Pancreas (tissue), 10 donors: ENCODE measurements around the gene BCL2L15. TPM values are rescaled to one million over a fixed set of nuclear protein-coding genes. Genes with fewer than 3 reads are reported as not detected.

ENCODE experiments used
- ATAC-seq, 4 donors: fragments of 200-7000 bp; cut with Tn5 transposase; one replicate each; pipeline versions ENCODE4 v1.8.0 to v1.9.1; 2020; ENCODE audit warnings: mild to moderate bottlenecking in 4 of 4, moderate library complexity in 4 of 4
- DNase-seq, 6 donors: peaks; one replicate each; pipeline ENCODE4 v3.0.0-alpha.2; 2020
- FAIRE-seq: peaks from 2 replicates; lab custom pipeline; 2012; peaks lifted over from hg19 to GRCh38; lab: Jason Lieb, UNC
- H3K27ac ChIP-seq, 4 donors: fragments of 200-600 bp; sonication (generic); 1 replicate in 3 of 4; 2 replicates in 1 of 4; pipeline versions ENCODE4 v1.5.0 to v1.8.0; 2020
- H3K27me3 ChIP-seq, 4 donors: fragments of 200-600 bp; one replicate each; pipeline ENCODE4 v1.8.0; 2021
- H3K36me3 ChIP-seq, 3 donors: fragments of 200-600 bp; sonication (generic) in 1 of 3; one replicate each; pipeline versions ENCODE4 v1.5.0 to v1.8.0; 2020 to 2021
- H3K4me1 ChIP-seq, 3 donors: fragments of 200-600 bp; one replicate each; pipeline ENCODE4 v1.8.0; 2021
- H3K4me3 ChIP-seq, 4 donors: fragments of 200-600 bp; sonication (generic) in 2 of 4; one replicate each; pipeline versions ENCODE4 v1.5.0 to v1.8.0; 2020 to 2021
- H3K9me3 ChIP-seq, 4 donors: fragments of 200-600 bp; one replicate each; pipeline ENCODE4 v1.8.0; 2021
- CTCF ChIP-seq, 4 donors: fragments of 200-600 bp; sonication (generic) in 3 of 4; IDR thresholded peaks; one replicate each; pipeline versions ENCODE4 v1.5.0 to v1.8.0; 2021; ENCODE audit warnings: antibody characterized with exemption in 4 of 4
- WGBS, 2 donors: extraction: QIAGEN DNeasy Blood & Tissue Kit; methylation state at CpG; one replicate each; pipeline ENCODE4 v1.1.7; 2013; 5-methylcytosine and 5-hydroxymethylcytosine counted together
- intact Hi-C, 3 donors: fragments of 100-400 bp; cut with DNase I; formaldehyde crosslinking; loops; one replicate each; pipeline versions ENCODE4 v1.11.1 to v1.14.2; 2022
- polyA plus RNA-seq, 2 donors: library from polyadenylated mRNA; stranded (reverse); fragments of 200-250 nt; gene quantifications; one replicate each; pipeline ENCODE4 v1.2.3, GENCODE V29; 2013
- total RNA-seq, 6 donors: library from RNA; stranded (reverse); fragmentation: NEBNext Ultra II Directional in 4 of 6; extraction: Animal tissue kit (Norgen Biotek cat#: 25700) in 4 of 6; gene quantifications; one replicate each; pipeline versions ENCODE4 v1.2.1 to v1.2.4, GENCODE V29; 2021 to 2023
- donor health status: healthy with polysubstance abuse.
- donor health status: DM: no; HTN: no; CAD: no; lungs with moderate emphysema.
- donor health status: DM: no; HTN: no; CAD: no.
- donor health status: control.
- donor health status: control.
- donor health status: Bipolar disorder and iron deficiency.
- donor health status: DM: yes; HTN: yes; CAD: no.
- donor health status: DM: no; HTN: no; CAD: no.
- donor health status: DM: no; HTN: no; CAD: no.
- donor health status: DM: yes; HTN: yes; CAD: no.

Gene BCL2L15
- total and polyA plus RNA-seq, 8 donors = 4.9 to 25.8 (median 15.1) TPM

GRCh38 chr1:113922957-113923356 lies 35.6 kb upstream of the BCL2L15 start:
- H3K9me3 ChIP-seq = no peaks in the 10 kb centered on the region
- WGBS, 2 donors = 69 to 93% methylated on average over 4 of the region's 4 CpGs
- no peak for TF ChIP-seq CTCF (IDR thresholded peaks at IDR 0.05)
- no peak for FAIRE-seq
- ATAC-seq = no peak
- H3K27me3 ChIP-seq = no peaks in the 10 kb centered on the region
- peaks cover 3 to 6% (median 4%) of the 10 kb centered on the region in 3 donors for H3K4me1 ChIP-seq
- no peak overlapping the region for H3K4me3 ChIP-seq
- DNase-seq = no peak
- intact Hi-C loops = no loop called here
- no peaks in the 10 kb centered on the region for H3K36me3 ChIP-seq
- no peak overlapping the region for H3K27ac ChIP-seq

GRCh38 chr1:113918243-113918642 lies 30.9 kb upstream of the BCL2L15 start:
- intact Hi-C loops = no loop called here
- Histone ChIP-seq H3K4me1 (no peaks in the 10 kb centered on the region), H3K27ac (no peak overlapping the region), H3K27me3 (no peaks in the 10 kb centered on the region), H3K4me3 (no peak overlapping the region), H3K36me3 (no peaks in the 10 kb centered on the region), H3K9me3 (no peaks in the 10 kb centered on the region)
- DNase-seq (no peak), ATAC-seq (no peak), FAIRE-seq (no peak)
- TF ChIP-seq CTCF (IDR thresholded peaks at IDR 0.05) = no peak

- Histone ChIP-seq H3K4me3 (no peak overlapping the region), H3K27ac (no peak overlapping the region), H3K27me3 (no peaks in the 10 kb centered on the region), H3K9me3 (no peaks in the 10 kb centered on the region), H3K36me3 (no peaks in the 10 kb centered on the region), H3K4me1 (peaks cover 0 to 3% (median 0%) of the 10 kb centered on the region in 3 donors)
- ATAC-seq (no peak), FAIRE-seq (no peak), DNase-seq (no peak)
- TF ChIP-seq CTCF (IDR thresholded peaks at IDR 0.05) = no peak
- WGBS, 2 donors = 86 to 89% methylated on average over 2 of the region's 2 CpGs
- intact Hi-C loops = no loop called here
Observed at GRCh38 chr1:113917400-113918082, 30.2 kb upstream of the BCL2L15 start.

GRCh38 chr1:113916974-113917373 lies 29.6 kb upstream of the BCL2L15 start:
- 93 to 98% methylated on average over 5 of the region's 5 CpGs for WGBS, 2 donors
- Histone ChIP-seq H3K9me3 (no peaks in the 10 kb centered on the region), H3K4me3 (no peak overlapping the region), H3K36me3 (no peaks in the 10 kb centered on the region), H3K27me3 (no peaks in the 10 kb centered on the region), H3K4me1 (peaks cover 0 to 3% (median 0%) of the 10 kb centered on the region in 3 donors), H3K27ac (no peak overlapping the region)
- ATAC-seq = no peak
- DNase-seq = no peak
- no peak for FAIRE-seq
- intact Hi-C loops = no loop called here
- no peak for TF ChIP-seq CTCF (IDR thresholded peaks at IDR 0.05)

GRCh38 chr1:113913887-113914664 lies 26.7 kb upstream of the BCL2L15 start:
- Histone ChIP-seq H3K9me3 (no peaks in the 10 kb centered on the region), H3K36me3 (peaks cover 0 to 4% (median 0%) of the 10 kb centered on the region in 3 donors), H3K4me3 (no peak overlapping the region), H3K27ac (no peak overlapping the region), H3K4me1 (peaks cover 0 to 3% (median 0%) of the 10 kb centered on the region in 3 donors), H3K27me3 (no peaks in the 10 kb centered on the region)
- no peak for ATAC-seq
- 51 to 58% methylated on average over 5 of the region's 5 CpGs for WGBS, 2 donors
- no peak for DNase-seq
- intact Hi-C loops = no loop called here
- no peak for TF ChIP-seq CTCF (IDR thresholded peaks at IDR 0.05)
- FAIRE-seq = no peak
